K562 (cell line): Measurements from ENCODE around the gene CABP7. TPM values are rescaled to one million over a fixed set of nuclear protein-coding genes. Genes with fewer than 3 reads are reported as not detected.

Experiments
- ATAC-seq: fragments of 200-7000 bp; cut with Tn5 transposase; 3 replicates; pipeline ENCODE4 v1.9.1; 2020; ENCODE audit warnings: moderate library complexity
- BruUV-seq: library from RNA; stranded (reverse); fragments of 400-500 nt; replicated peaks from 2 replicates; lab custom pipeline; 2021; lab: Mats Ljungman, UMichigan
- CTCF ChIA-PET: fragments of 300-600 bp; formaldehyde crosslinking; extraction: SDS; loops from one replicate; lab custom pipeline; 2021; ENCODE audit warnings: low intra/inter-chr PET ratio; lab: Yijun Ruan, JAX
- POLR2A ChIA-PET: fragments of 300-600, 350-650 bp; sonication (Branson Sonifier 250); formaldehyde crosslinking; extraction: SDS; loops from one replicate; lab custom pipeline; 2021; ENCODE audit warnings: antibody characterized with exemption, inconsistent platforms; lab: Yijun Ruan, JAX
- DNase-seq, 4 experiments: peaks; one replicate each; pipeline versions ENCODE4 v3.0.0 to v3.0.0-alpha.2; 2011 to 2018; ENCODE audit warnings: low spot score in 3 of 4, mixed read lengths in 3 of 4; ENCODE audit errors: extremely low read depth in 1 of 4
- FAIRE-seq: peaks from 2 replicates; lab custom pipeline; 2011; peaks lifted over from hg19 to GRCh38; lab: Jason Lieb, UNC
- H2AFZ ChIP-seq: 2 replicates; pipeline ENCODE4 v1.6.0; 2011; ENCODE audit warnings: low read depth, low read length, control low read depth, inconsistent platforms
- H3K27ac ChIP-seq: fragments of 200-600 bp; 3 replicates; pipeline ENCODE4 v1.8.0; 2011; ENCODE audit warnings: low read depth, mild to moderate bottlenecking, control low read depth, inconsistent platforms, low read length, moderate library complexity, mixed read lengths; ENCODE audit errors: extremely low read depth
- H3K27me3 ChIP-seq, 2 experiments: fragments of 300-600 bp in 1 of 2; 2 replicates in 1 of 2; 3 replicates in 1 of 2; pipeline versions ENCODE4 v1.6.0 to v1.8.0; 2011; ENCODE audit warnings: inconsistent platforms in 2 of 2, low read length in 2 of 2, mild to moderate bottlenecking in 1 of 2, mixed read lengths in 1 of 2, moderate library complexity in 1 of 2; ENCODE audit not compliant: control insufficient read depth in 2 of 2, insufficient read depth in 2 of 2
- H3K36me3 ChIP-seq: fragments of 300-600 bp; 3 replicates; pipeline ENCODE4 v1.8.0; 2011; ENCODE audit warnings: mild to moderate bottlenecking, low read length, inconsistent platforms; ENCODE audit not compliant: control insufficient read depth, insufficient read depth
- H3K4me1 ChIP-seq, 2 experiments: fragments of 200-600 bp in 1 of 2; replicated peaks in 1 of 2; 2 replicates in 1 of 2; 3 replicates in 1 of 2; pipeline versions ENCODE4 v1.5.1 to v1.8.0; 2011; ENCODE audit warnings: inconsistent platforms in 2 of 2, low read length in 2 of 2, mild to moderate bottlenecking in 1 of 2, mixed read lengths in 1 of 2, moderate library complexity in 1 of 2; ENCODE audit not compliant: control insufficient read depth in 2 of 2, insufficient read depth in 2 of 2
- H3K4me2 ChIP-seq: 2 replicates; pipeline ENCODE4 v1.6.1; 2011; ENCODE audit warnings: low read length, control low read depth, inconsistent platforms, mixed read lengths; ENCODE audit not compliant: insufficient read depth
- H3K4me3 ChIP-seq: fragments of 200-600 bp; sonication (generic), shearing (Covaris generic); 2 replicates; pipeline ENCODE4 v1.5.1; 2016; ENCODE audit warnings: control low read depth, inconsistent platforms
- H3K79me2 ChIP-seq: fragments of 200-600 bp; 3 replicates; pipeline ENCODE4 v1.8.0; 2011; ENCODE audit warnings: low read length, inconsistent platforms; ENCODE audit not compliant: control insufficient read depth, insufficient read depth
- H3K9ac ChIP-seq, 2 experiments: 2 replicates each; pipeline versions ENCODE4 v1.6.0 to v1.6.1; 2011; ENCODE audit warnings: low read depth in 2 of 2, low read length in 2 of 2, control low read depth in 1 of 2, inconsistent platforms in 1 of 2, mild to moderate bottlenecking in 1 of 2, mixed read lengths in 1 of 2; ENCODE audit not compliant: insufficient read depth in 1 of 2
- H3K9me1 ChIP-seq: one replicate; pipeline ENCODE4 v1.6.0; 2011; ENCODE audit warnings: inconsistent platforms, mild to moderate bottlenecking, low read length, moderate library complexity; ENCODE audit not compliant: control insufficient read depth, insufficient read depth
- H3K9me3 ChIP-seq: replicated peaks from 2 replicates; pipeline ENCODE4 v1.5.1; 2011; ENCODE audit warnings: low read depth, low read length, inconsistent platforms; ENCODE audit not compliant: control insufficient read depth, insufficient read depth
- H4K20me1 ChIP-seq: replicated peaks from 2 replicates; pipeline ENCODE4 v1.6.1; 2011; ENCODE audit warnings: low read length, inconsistent platforms, mixed read lengths; ENCODE audit not compliant: control insufficient read depth, insufficient read depth
- ADNP ChIP-seq: fragments of 200-800 bp; sonication (Bioruptor generic); IDR thresholded peaks from 2 replicates; pipeline ENCODE4 v1.6.1; 2016; ENCODE audit warnings: missing genetic modification characterization, missing compliant biosample characterization
- IFI16 ChIP-seq: fragments of 250-450 bp; sonication (Bioruptor Pico); IDR thresholded peaks from 2 replicates; pipeline ENCODE4 v2.1.2; 2022; ENCODE audit warnings: mild to moderate bottlenecking, inconsistent platforms
- KDM5B ChIP-seq: fragments of 200-600 bp; sonication (generic); IDR thresholded peaks from 2 replicates; pipeline ENCODE4 v1.6.1; 2012; ENCODE audit warnings: low read depth, mild to moderate bottlenecking, moderate library complexity, low read length, control low read depth, inconsistent platforms; ENCODE audit not compliant: insufficient replicate concordance
- RBM34 ChIP-seq: fragments of 200-400 bp; formaldehyde crosslinking; IDR thresholded peaks from 2 replicates; pipeline ENCODE4 v1.6.1; 2018; ENCODE audit warnings: low read length, borderline replicate concordance; ENCODE audit not compliant: insufficient read depth
- SMAD4 ChIP-seq: fragments of 250-450 bp; sonication (Bioruptor Pico); conservative IDR thresholded peaks from 2 replicates; pipeline ENCODE4 v1.8.0; 2021; ENCODE audit warnings: inconsistent platforms, mild to moderate bottlenecking, moderate library complexity
- SMARCE1 ChIP-seq: fragments of 450-650 bp; IDR thresholded peaks from 2 replicates; pipeline ENCODE4 v1.7.1; 2016; ENCODE audit warnings: mild to moderate bottlenecking
- SRSF7 ChIP-seq: fragments of 200-400 bp; formaldehyde crosslinking; optimal IDR thresholded peaks from 2 replicates; pipeline ENCODE3; 2017; ENCODE audit warnings: mild to moderate bottlenecking, low read depth, low read length
- STAG1 ChIP-seq: sonication (generic); formaldehyde crosslinking; IDR thresholded peaks from 2 replicates; pipeline ENCODE4 v1.5.0; 2020; ENCODE audit warnings: missing genetic modification reagents, borderline replicate concordance
- TEAD4 ChIP-seq, 2 experiments: sonication (generic) in 1 of 2; formaldehyde crosslinking in 1 of 2; IDR thresholded peaks; 2 replicates each; pipeline versions ENCODE4 v1.6.1 to v1.8.0; 2012 to 2022; ENCODE audit warnings: borderline replicate concordance in 1 of 2, inconsistent platforms in 1 of 2, low read length in 1 of 2, mild to moderate bottlenecking in 1 of 2, missing genetic modification reagents in 1 of 2
- ZBTB1 ChIP-seq: sonication (generic); formaldehyde crosslinking; IDR thresholded peaks from 2 replicates; pipeline ENCODE4 v1.8.1; 2023; ENCODE audit warnings: missing genetic modification reagents, low read depth, mild to moderate bottlenecking, borderline replicate concordance
- ZFP36 ChIP-seq: fragments of 150-350 bp; IDR thresholded peaks from 2 replicates; pipeline ENCODE4 v1.6.1; 2018; ENCODE audit warnings: low read length, low read depth; ENCODE audit not compliant: partially characterized antibody
- ZNF431 ChIP-seq: sonication (generic); formaldehyde crosslinking; IDR thresholded peaks from 2 replicates; pipeline ENCODE4 v1.8.0; 2022; ENCODE audit warnings: mild to moderate bottlenecking, missing genetic modification reagents
- ZNF766 ChIP-seq: fragments of 200-800 bp; sonication (Bioruptor generic); conservative IDR thresholded peaks from 2 replicates; pipeline ENCODE4 v1.6.1; 2016; ENCODE audit warnings: missing genetic modification characterization, missing compliant biosample characterization
- WGBS: fragments of 100-300 bp; shearing (Covaris generic); methylation state at CpG from one replicate; pipeline ENCODE4 v1.1.6; 2016; ENCODE audit warnings: low coverage, mixed read lengths; ENCODE audit not compliant: insufficient coverage; ENCODE audit errors: missing lambda C conversion rate; 5-methylcytosine and 5-hydroxymethylcytosine counted together
- in situ Hi-C: fragments of 300-500 bp; cut with MboI; formaldehyde crosslinking; loops from 4 replicates; pipeline ENCODE4 v1.15.0; 2018; ENCODE audit warnings: inconsistent platforms, mixed read lengths
- intact Hi-C: fragments of 100-400 bp; cut with micrococcal nuclease; formaldehyde crosslinking; loops from 2 replicates; pipeline ENCODE4 v1.14.2; 2022
- polyA plus RNA-seq, 8 experiments: library from polyadenylated mRNA; depleted of rRNA in 4 of 8; stranded (reverse) in 5 of 8; unstranded in 3 of 8; fragments of >200 nt; fragmentation: Nextera tagmentation in 2 of 8; fragmentation: Illumina TruSeq in 1 of 8; extraction: Ambion mirVana in 2 of 8; extraction: Trizol in 1 of 8; gene quantifications; 2 replicates each; pipeline versions ENCODE4 v1.2.1 to v1.2.3, GENCODE V29; 2011 to 2014; ENCODE audit warnings: inconsistent platforms in 1 of 8, missing spikeins in 1 of 8
- total RNA-seq, 7 experiments: library from RNA; depleted of rRNA in 6 of 7; stranded (reverse); fragments of >200 nt in 6 of 7; fragmentation: Illumina TruSeq in 2 of 7; extraction: Trizol in 2 of 7; gene quantifications; 2 replicates each; pipeline versions ENCODE4 v1.2.1 to v1.2.3, GENCODE V29; 2011 to 2021; ENCODE audit warnings: low replicate concordance in 1 of 7
- TF ChIP-seq, protein P1 (sequence below): fragments of 250-450 bp; sonication (Bioruptor Pico); IDR thresholded peaks from 2 replicates; pipeline ENCODE4 v1.4.0; 2020; ENCODE audit warnings: borderline replicate concordance
- TF ChIP-seq, protein P2 (sequence below): fragments of 250-450 bp; sonication (Bioruptor Pico); IDR thresholded peaks from 2 replicates; pipeline ENCODE4 v1.5.0; 2020; ENCODE audit warnings: mild to moderate bottlenecking
- TF ChIP-seq, protein P3 (sequence below): fragments of 250-450 bp; sonication (Bioruptor Pico); IDR thresholded peaks from 2 replicates; pipeline ENCODE4 v1.4.0; 2020; ENCODE audit warnings: mild to moderate bottlenecking, moderate library complexity

The CABP7 gene
- total and polyA plus RNA-seq, 9 of the 15 experiments (the other 6 are each of a cell fraction or from before 2014, with no cell fraction given), result not detected

DNA sequence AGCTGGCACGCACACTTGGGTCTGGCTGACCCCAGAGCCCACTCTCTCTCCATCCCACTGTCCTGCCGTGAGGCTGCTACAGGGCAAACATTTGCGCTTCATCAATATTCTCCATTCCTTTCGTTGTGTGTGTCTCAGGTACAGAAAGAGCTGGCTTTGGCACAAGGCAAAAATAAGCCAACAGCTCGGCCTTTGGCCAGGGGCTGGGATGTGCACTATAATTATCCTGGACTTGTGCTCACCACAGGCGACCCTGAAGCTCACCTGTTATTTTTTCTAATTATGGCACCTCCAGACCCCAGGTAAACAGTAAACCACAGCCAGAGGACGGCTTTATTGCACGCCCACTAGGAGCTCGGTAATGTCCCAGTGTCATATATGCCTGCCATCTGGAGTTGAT is 36.1 kb downstream of the CABP7 start:
- POLR2A ChIA-PET, result interaction anchor here (0.6 kb wide), 1 partner anchor 68 kb away, joined by 3 read pairs; no protein-coding TSS in a partner anchor
- Histone ChIP-seq H3K9ac (no peak overlapping the region), H3K4me3 (no peak overlapping the region), H3K79me2 (no peaks in the 10 kb centered on the region), H3K9me1 (no peaks in the 10 kb centered on the region), H3K36me3 (no peaks in the 10 kb centered on the region), H3K9me3 (no peaks in the 10 kb centered on the region), H3K27ac (no peak overlapping the region), H4K20me1 (no peaks in the 10 kb centered on the region), H3K4me2 (no peak overlapping the region), H3K4me1 (peaks cover 0 to 2% of the 10 kb centered on the region in 2 experiments; a peak in 3 of 5 replicates), H3K27me3 (no peaks in the 10 kb centered on the region), H2AFZ (no peak overlapping the region)
- intact Hi-C loops, result no loop called here
- CTCF ChIA-PET, result no interaction called here
- DNase-seq, result no peak
- no TSS peak for BruUV-seq
- in situ Hi-C loops, result no loop called here
- 59% methylated on average over 9 of the region's 9 CpGs for WGBS
- no peak for FAIRE-seq
- no peak for ATAC-seq
- TF ChIP-seq, protein P1, sequence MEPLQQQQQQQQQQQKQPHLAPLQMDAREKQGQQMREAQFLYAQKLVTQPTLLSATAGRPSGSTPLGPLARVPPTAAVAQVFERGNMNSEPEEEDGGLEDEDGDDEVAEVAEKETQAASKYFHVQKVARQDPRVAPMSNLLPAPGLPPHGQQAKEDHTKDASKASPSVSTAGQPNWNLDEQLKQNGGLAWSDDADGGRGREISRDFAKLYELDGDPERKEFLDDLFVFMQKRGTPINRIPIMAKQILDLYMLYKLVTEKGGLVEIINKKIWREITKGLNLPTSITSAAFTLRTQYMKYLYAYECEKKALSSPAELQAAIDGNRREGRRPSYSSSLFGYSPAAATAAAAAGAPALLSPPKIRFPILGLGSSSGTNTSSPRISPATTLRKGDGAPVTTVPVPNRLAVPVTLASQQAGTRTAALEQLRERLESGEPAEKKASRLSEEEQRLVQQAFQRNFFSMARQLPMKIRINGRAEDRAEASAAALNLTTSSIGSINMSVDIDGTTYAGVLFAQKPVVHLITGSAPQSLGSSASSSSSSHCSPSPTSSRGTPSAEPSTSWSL, result no peak
- TF ChIP-seq SMARCE1 (no peak), SMAD4 (no peak), ZFP36 (no peak), RBM34 (no peak), TEAD4 (IDR thresholded peaks at IDR 0.05; ENCODE audit: low read length) (no peak), TEAD4 (CRISPR knock-in tag; IDR thresholded peaks at IDR 0.05; ENCODE audit: borderline replicate concordance) (no peak), STAG1 (CRISPR knock-in tag) (no peak), ZNF766 (CRISPR knock-in tag) (no peak), KDM5B (no peak), ADNP (tag) (no peak), ZBTB1 (CRISPR knock-in tag) (no peak), IFI16 (no peak), SRSF7 (no peak), ZNF431 (CRISPR knock-in tag) (no peak)
- TF ChIP-seq, protein P2, sequence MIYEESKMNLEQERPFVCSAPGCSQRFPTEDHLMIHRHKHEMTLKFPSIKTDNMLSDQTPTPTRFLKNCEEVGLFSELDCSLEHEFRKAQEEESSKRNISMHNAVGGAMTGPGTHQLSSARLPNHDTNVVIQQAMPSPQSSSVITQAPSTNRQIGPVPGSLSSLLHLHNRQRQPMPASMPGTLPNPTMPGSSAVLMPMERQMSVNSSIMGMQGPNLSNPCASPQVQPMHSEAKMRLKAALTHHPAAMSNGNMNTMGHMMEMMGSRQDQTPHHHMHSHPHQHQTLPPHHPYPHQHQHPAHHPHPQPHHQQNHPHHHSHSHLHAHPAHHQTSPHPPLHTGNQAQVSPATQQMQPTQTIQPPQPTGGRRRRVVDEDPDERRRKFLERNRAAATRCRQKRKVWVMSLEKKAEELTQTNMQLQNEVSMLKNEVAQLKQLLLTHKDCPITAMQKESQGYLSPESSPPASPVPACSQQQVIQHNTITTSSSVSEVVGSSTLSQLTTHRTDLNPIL (CRISPR knock-in tag), result no peak
- TF ChIP-seq, protein P3, sequence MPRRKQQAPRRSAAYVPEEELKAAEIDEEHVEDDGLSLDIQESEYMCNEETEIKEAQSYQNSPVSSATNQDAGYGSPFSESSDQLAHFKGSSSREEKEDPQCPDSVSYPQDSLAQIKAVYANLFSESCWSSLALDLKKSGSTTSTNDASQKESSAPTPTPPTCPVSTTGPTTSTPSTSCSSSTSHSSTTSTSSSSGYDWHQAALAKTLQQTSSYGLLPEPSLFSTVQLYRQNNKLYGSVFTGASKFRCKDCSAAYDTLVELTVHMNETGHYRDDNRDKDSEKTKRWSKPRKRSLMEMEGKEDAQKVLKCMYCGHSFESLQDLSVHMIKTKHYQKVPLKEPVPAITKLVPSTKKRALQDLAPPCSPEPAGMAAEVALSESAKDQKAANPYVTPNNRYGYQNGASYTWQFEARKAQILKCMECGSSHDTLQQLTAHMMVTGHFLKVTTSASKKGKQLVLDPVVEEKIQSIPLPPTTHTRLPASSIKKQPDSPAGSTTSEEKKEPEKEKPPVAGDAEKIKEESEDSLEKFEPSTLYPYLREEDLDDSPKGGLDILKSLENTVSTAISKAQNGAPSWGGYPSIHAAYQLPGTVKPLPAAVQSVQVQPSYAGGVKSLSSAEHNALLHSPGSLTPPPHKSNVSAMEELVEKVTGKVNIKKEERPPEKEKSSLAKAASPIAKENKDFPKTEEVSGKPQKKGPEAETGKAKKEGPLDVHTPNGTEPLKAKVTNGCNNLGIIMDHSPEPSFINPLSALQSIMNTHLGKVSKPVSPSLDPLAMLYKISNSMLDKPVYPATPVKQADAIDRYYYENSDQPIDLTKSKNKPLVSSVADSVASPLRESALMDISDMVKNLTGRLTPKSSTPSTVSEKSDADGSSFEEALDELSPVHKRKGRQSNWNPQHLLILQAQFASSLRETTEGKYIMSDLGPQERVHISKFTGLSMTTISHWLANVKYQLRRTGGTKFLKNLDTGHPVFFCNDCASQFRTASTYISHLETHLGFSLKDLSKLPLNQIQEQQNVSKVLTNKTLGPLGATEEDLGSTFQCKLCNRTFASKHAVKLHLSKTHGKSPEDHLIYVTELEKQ (CRISPR knock-in tag), result no peak
